Osteoblast (primary cell): ENCODE data around the gene DGKB. TPM values are rescaled to one million over a fixed set of nuclear protein-coding genes. Genes with fewer than 3 reads are reported as not detected.
A peak's percentile ranks its signal among the peaks of the same experiment; 100 is the strongest.

Source experiments
- DNase-seq: peaks from one replicate; pipeline ENCODE4 v3.0.0; 2011; ENCODE audit warnings: low spot score, mixed read lengths; ENCODE audit not compliant: insufficient read length; ENCODE audit errors: missing footprints
- H2AFZ ChIP-seq: 2 replicates; pipeline ENCODE4 v1.6.0; 2011; ENCODE audit warnings: mild to moderate bottlenecking, low read length
- H3K27ac ChIP-seq: 2 replicates; pipeline ENCODE4 v1.5.1; 2011; ENCODE audit warnings: mild to moderate bottlenecking, low read depth, low read length, moderate library complexity
- H3K27me3 ChIP-seq: 2 replicates; pipeline ENCODE4 v1.6.0; 2012; ENCODE audit warnings: mild to moderate bottlenecking, control low read depth, inconsistent platforms, low read length, moderate library complexity; ENCODE audit not compliant: insufficient read depth
- H3K36me3 ChIP-seq: 2 replicates; pipeline ENCODE4 v1.5.1; 2011; ENCODE audit warnings: mild to moderate bottlenecking, low read length, control low read depth, moderate library complexity; ENCODE audit not compliant: insufficient read depth
- H3K4me1 ChIP-seq: 2 replicates; pipeline ENCODE4 v1.5.1; 2011; ENCODE audit warnings: mild to moderate bottlenecking, low read length, control low read depth, moderate library complexity; ENCODE audit not compliant: insufficient read depth
- H3K4me2 ChIP-seq: 2 replicates; pipeline ENCODE4 v1.6.0; 2011; ENCODE audit warnings: mild to moderate bottlenecking, low read length; ENCODE audit not compliant: insufficient read depth
- H3K4me3 ChIP-seq: fragments of 200-600 bp; sonication (generic); 3 replicates; pipeline ENCODE4 v1.5.1; 2012; ENCODE audit warnings: mild to moderate bottlenecking, low read length, inconsistent platforms; ENCODE audit not compliant: insufficient read depth
- H3K79me2 ChIP-seq: 2 replicates; pipeline ENCODE4 v1.6.0; 2012; ENCODE audit warnings: mild to moderate bottlenecking, low read length, control low read depth, inconsistent platforms; ENCODE audit not compliant: insufficient read depth
- H3K9me3 ChIP-seq: 2 replicates; pipeline ENCODE4 v1.5.1; 2011; ENCODE audit warnings: low read depth, low read length, control low read depth
- H4K20me1 ChIP-seq: 2 replicates; pipeline ENCODE4 v1.6.0; 2012; ENCODE audit warnings: mild to moderate bottlenecking, low read length, control low read depth; ENCODE audit not compliant: insufficient read depth
- total RNA-seq: library from RNA; depleted of rRNA; stranded (reverse); fragments of >200 nt; gene quantifications from 2 replicates; pipeline ENCODE4 v1.2.3, GENCODE V29; 2012
- TF ChIP-seq, protein P1 (sequence below): IDR thresholded peaks from 2 replicates; pipeline ENCODE4 v1.5.1; 2011; ENCODE audit warnings: mild to moderate bottlenecking, low read depth, low read length, moderate library complexity; ENCODE audit errors: extremely low read depth

DGKB gene
- total RNA-seq, 1 donor = 1.1 TPM

DNA sequence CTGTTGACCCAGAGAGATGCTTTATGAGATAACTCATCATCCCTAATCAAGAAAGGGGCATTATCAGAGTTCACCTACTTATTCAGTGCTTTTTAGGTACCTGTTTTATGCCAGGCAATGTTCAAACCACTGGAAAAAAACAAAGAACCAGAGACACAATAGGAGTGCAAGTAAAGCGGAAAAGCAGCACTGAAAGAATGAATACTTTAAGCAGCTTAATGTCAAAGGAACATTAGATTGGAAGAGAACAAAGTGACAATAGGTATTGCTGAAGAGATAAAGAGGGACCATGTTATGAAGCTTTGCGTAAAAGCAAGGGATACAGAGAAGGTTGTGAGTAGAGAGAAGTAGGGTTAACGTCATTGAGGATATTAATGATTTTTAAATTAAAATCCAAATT lies 11.3 kb downstream of the DGKB start:
- DNase-seq = no peak
- Histone ChIP-seq H3K27ac (no peak overlapping the region), H3K9me3 (no peaks in the 10 kb centered on the region), H4K20me1 (no peaks in the 10 kb centered on the region), H3K27me3 (no peaks in the 10 kb centered on the region), H3K36me3 (no peaks in the 10 kb centered on the region), H3K4me1 (no peaks in the 10 kb centered on the region), H2AFZ (no peak overlapping the region), H3K79me2 (no peaks in the 10 kb centered on the region), H3K4me2 (no peak overlapping the region), H3K4me3 (no peak overlapping the region)
- TF ChIP-seq, protein P1, sequence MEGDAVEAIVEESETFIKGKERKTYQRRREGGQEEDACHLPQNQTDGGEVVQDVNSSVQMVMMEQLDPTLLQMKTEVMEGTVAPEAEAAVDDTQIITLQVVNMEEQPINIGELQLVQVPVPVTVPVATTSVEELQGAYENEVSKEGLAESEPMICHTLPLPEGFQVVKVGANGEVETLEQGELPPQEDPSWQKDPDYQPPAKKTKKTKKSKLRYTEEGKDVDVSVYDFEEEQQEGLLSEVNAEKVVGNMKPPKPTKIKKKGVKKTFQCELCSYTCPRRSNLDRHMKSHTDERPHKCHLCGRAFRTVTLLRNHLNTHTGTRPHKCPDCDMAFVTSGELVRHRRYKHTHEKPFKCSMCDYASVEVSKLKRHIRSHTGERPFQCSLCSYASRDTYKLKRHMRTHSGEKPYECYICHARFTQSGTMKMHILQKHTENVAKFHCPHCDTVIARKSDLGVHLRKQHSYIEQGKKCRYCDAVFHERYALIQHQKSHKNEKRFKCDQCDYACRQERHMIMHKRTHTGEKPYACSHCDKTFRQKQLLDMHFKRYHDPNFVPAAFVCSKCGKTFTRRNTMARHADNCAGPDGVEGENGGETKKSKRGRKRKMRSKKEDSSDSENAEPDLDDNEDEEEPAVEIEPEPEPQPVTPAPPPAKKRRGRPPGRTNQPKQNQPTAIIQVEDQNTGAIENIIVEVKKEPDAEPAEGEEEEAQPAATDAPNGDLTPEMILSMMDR = no peak

DNA sequence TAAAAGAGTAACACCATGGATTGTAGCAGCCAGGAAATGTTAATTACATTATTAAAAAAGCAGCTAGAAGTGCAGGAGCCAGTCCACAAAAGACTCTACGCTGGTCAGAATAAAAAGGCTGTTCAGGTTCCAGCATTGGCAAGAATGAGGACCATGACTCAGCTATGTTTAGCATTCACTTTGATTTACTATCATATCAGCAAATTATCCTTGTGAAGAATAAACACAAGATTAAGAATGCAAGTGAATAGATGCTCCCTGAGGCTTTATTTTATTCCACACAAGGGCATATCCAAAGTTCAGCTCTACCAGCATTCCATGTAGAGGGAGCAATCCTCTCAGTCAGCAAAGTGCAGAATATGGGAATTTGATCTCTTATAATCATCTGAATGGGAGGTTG lies 13.6 kb downstream of the DGKB start:
- no peak for DNase-seq
- Histone ChIP-seq H3K79me2 (no peaks in the 10 kb centered on the region), H3K36me3 (no peaks in the 10 kb centered on the region), H3K27ac (no peak overlapping the region), H4K20me1 (no peaks in the 10 kb centered on the region), H3K9me3 (no peaks in the 10 kb centered on the region), H3K4me2 (peak overlapping the region; percentile 20), H2AFZ (no peak overlapping the region), H3K4me1 (no peaks in the 10 kb centered on the region), H3K27me3 (no peaks in the 10 kb centered on the region), H3K4me3 (no peak overlapping the region)
- TF ChIP-seq, protein P1 = no peak

DNA sequence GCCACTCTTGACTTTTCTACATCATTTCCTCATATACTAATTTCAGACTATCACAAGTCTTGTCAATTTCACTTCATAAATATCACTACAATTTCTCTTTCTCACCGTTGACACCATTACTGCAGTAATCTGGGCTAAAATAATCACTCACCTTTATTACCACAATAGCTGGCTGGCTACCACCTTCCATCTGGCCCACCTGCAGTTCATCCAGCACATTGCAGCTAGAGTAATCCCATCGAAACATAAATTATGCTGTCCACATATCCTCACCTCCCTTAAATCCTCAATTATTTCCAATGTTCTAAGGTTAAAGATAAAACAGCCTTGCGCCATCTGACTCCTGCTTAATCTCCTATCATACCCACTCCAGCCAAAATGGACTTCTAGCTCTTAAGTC lies 16.0 kb downstream of the DGKB start:
- TF ChIP-seq, protein P1 = no peak
- H3K27ac ChIP-seq = no peak overlapping the region
- no peaks in the 10 kb centered on the region for H3K36me3 ChIP-seq
- no peak overlapping the region for H2AFZ ChIP-seq
- H4K20me1 ChIP-seq = no peaks in the 10 kb centered on the region
- H3K4me2 ChIP-seq = no peak overlapping the region
- DNase-seq = no peak
- H3K9me3 ChIP-seq = no peaks in the 10 kb centered on the region
- H3K4me1 ChIP-seq = no peaks in the 10 kb centered on the region
- no peaks in the 10 kb centered on the region for H3K27me3 ChIP-seq
- H3K79me2 ChIP-seq = no peaks in the 10 kb centered on the region
- H3K4me3 ChIP-seq = no peak overlapping the region

DNA sequence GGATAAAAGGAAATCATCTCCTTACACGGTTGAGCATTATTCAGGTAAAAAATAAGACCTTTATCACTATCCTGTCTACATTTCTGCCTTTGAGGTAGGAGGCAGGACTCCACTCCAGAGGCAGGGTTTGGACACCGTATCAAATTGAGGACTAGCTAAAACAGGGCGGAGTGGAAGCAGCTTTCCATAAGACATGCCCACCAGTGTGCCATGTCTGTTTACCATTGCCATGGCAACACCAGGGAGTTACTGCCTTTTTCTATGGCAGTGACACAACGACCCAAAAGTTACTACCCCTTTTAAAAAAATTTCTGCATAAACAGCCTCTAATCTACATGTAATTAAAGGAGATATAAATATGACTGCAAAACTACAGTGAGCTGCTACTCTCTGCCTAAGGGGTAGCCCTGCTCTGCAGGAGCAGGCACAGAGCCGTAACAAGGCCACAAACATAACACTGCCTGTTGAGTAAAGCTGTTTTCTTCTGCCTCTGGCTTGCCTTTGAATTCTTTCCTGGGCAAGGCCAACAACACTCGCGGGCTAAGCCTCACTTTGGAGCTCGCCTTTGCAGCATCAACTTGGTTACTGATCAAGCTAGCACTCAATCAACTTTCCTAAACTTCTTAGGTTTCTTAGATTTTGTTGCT lies 26.5 kb downstream of the DGKB start:
- Histone ChIP-seq H3K4me3 (no peak overlapping the region), H3K36me3 (no peaks in the 10 kb centered on the region), H3K27ac (no peak overlapping the region), H3K27me3 (no peaks in the 10 kb centered on the region), H4K20me1 (no peaks in the 10 kb centered on the region), H3K4me1 (no peaks in the 10 kb centered on the region), H3K79me2 (no peaks in the 10 kb centered on the region), H3K4me2 (no peak overlapping the region), H2AFZ (peak overlapping the region; percentile 16), H3K9me3 (no peaks in the 10 kb centered on the region)
- peak; percentile 39 for DNase-seq
- TF ChIP-seq, protein P1 = no peak
